ENCODE measurements around the gene NFATC2.

DNA sequence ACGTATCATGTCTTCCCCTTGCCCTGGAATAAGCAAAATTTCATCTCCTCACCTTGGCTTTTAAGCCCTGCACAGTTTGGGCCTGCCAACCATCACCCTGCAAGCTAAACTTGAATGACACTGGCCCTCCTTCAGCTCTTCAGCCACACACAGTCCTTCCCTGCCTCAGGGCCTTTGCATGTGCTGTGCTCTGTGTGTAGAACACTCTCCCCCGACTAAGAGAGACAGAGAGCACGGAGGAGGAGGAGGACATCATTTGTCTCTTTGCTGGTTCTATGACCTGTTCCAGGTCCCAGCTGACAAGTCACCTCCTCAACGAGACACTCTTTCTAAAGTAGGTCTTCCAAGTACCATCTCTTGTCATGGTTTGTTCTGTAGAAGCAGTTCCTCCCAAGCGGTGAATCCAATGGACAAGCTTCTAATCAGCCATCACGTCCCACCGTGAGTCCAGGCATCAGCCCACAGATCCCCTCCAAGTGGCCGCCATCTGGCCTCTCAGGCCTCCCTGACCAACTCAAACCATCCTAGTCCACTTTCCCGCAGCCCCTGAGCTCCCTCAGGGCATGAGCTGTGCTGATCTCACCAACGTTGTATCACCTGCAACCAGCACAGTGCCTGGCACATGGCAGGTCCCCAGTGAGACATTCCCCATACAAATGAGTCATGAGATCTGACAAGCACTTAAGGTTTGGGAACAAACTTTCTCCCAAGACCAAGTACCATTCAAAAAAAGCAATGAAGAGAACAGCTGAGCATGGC lies 30.5 kb downstream of the NFATC2 start:
- no peak for TF ChIP-seq POLR2AphosphoS5 (IDR thresholded peaks at IDR 0.05)
- TF ChIP-seq, protein P1, sequence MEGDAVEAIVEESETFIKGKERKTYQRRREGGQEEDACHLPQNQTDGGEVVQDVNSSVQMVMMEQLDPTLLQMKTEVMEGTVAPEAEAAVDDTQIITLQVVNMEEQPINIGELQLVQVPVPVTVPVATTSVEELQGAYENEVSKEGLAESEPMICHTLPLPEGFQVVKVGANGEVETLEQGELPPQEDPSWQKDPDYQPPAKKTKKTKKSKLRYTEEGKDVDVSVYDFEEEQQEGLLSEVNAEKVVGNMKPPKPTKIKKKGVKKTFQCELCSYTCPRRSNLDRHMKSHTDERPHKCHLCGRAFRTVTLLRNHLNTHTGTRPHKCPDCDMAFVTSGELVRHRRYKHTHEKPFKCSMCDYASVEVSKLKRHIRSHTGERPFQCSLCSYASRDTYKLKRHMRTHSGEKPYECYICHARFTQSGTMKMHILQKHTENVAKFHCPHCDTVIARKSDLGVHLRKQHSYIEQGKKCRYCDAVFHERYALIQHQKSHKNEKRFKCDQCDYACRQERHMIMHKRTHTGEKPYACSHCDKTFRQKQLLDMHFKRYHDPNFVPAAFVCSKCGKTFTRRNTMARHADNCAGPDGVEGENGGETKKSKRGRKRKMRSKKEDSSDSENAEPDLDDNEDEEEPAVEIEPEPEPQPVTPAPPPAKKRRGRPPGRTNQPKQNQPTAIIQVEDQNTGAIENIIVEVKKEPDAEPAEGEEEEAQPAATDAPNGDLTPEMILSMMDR (IDR thresholded peaks at IDR 0.05): no peak
